Measurements from ENCODE around the gene PTP4A1. TPM values are rescaled to one million over a fixed set of nuclear protein-coding genes. Genes with fewer than 3 reads are reported as not detected.

The PTP4A1 gene
- total and polyA plus RNA-seq, 2 of the 4 experiments (the other 2 are of a cell fraction), result 31.2 to 53.1 TPM

DNA sequence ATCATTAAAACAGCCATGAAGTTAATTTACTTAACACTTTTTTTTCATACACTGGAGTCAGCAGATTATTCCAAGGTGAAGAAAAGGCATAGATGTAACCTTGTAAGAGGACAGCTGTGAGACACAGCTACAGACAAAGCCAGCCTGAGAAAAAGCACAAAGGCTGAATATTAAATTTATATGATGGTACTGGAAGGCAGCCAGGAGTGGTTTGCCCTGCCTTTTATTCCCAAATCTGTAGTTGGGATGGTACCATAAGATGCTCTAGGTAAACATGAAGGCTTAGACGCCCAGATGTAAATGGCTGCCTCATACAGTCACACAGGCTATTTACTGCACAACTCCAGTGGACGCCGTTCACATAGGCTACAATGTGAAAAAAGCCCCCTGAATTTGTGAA, 42.1 kb upstream of the PTP4A1 start:
- H3K4me1 ChIP-seq (ENCODE audit: control insufficient read depth, insufficient read depth, low read length), result peaks cover 10% of the 10 kb centered on the region
- no peak overlapping the region for H4K8ac ChIP-seq (ENCODE audit: low read depth in 2 of 2, low read length in 2 of 2)
- H3K9me1 ChIP-seq (ENCODE audit: insufficient read depth, low read length), result peaks cover 2% of the 10 kb centered on the region; the same call in 1 of the 2 replicates
- no peaks in the 10 kb centered on the region for H3K79me1 ChIP-seq (ENCODE audit: low read depth in 1 of 2, low read length in 2 of 2)
- ChIA-PET POLR2A (ENCODE audit: unreplicated experiment) (no interaction called here), CTCF (no interaction called here)
- H2AK5ac ChIP-seq (ENCODE audit: low read depth, low read length), result no peak overlapping the region
- H2AFZ ChIP-seq (replicated peaks; ENCODE audit: low read length, poor library complexity), result no peak overlapping the region
- H3K4ac ChIP-seq (ENCODE audit: low read depth, low read length), result no peak overlapping the region
- no peak overlapping the region for H2BK15ac ChIP-seq (ENCODE audit: low read depth, low read length)
- no peak for ATAC-seq (ENCODE audit: low read depth)
- H3K9me3 ChIP-seq (ENCODE audit: control insufficient read depth, insufficient read depth, low read length), result no peaks in the 10 kb centered on the region
- no peak overlapping the region for H3K4me2 ChIP-seq (ENCODE audit: low read depth, low read length)
- no peak overlapping the region; the same call in 1 of the 2 replicates for H3K18ac ChIP-seq (ENCODE audit: low read depth, low read length)
- dilution Hi-C loops (cut with HindIII; ENCODE audit: low sequenced_read_pairs, unreplicated experiment), result no loop called here
- no peak overlapping the region for H2AK9ac ChIP-seq (replicated peaks; ENCODE audit: low read depth, low read length, poor library complexity)
- no peak overlapping the region for H3K14ac ChIP-seq (replicated peaks; ENCODE audit: low read depth, low read length)
- H3K9ac ChIP-seq (ENCODE audit: low read depth, low read length), result no peak overlapping the region
- TF ChIP-seq FOS (IDR thresholded peaks at IDR 0.05; ENCODE audit: low read depth, low read length) (no peak), POLR2A (IDR thresholded peaks at IDR 0.05; ENCODE audit: low read depth, low read length) (no peak), MAFK (IDR thresholded peaks at IDR 0.05; ENCODE audit: low read depth, low read length) (no peak), RFX5 (IDR thresholded peaks at IDR 0.05; ENCODE audit: low read depth, low read length) (no peak), SMC3 (IDR thresholded peaks at IDR 0.05; ENCODE audit: low read depth, low read length) (no peak), MXI1 (IDR thresholded peaks at IDR 0.05; ENCODE audit: borderline replicate concordance, low read depth, low read length) (no peak), RAD21 (IDR thresholded peaks at IDR 0.05; ENCODE audit: low read length) (no peak), CEBPB (IDR thresholded peaks at IDR 0.05; ENCODE audit: low read depth, low read length) (no peak)
- TF ChIP-seq, protein P1, sequence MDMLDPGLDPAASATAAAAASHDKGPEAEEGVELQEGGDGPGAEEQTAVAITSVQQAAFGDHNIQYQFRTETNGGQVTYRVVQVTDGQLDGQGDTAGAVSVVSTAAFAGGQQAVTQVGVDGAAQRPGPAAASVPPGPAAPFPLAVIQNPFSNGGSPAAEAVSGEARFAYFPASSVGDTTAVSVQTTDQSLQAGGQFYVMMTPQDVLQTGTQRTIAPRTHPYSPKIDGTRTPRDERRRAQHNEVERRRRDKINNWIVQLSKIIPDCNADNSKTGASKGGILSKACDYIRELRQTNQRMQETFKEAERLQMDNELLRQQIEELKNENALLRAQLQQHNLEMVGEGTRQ (IDR thresholded peaks at IDR 0.05; ENCODE audit: low read depth, low read length), result no peak
- TF ChIP-seq, protein P2, sequence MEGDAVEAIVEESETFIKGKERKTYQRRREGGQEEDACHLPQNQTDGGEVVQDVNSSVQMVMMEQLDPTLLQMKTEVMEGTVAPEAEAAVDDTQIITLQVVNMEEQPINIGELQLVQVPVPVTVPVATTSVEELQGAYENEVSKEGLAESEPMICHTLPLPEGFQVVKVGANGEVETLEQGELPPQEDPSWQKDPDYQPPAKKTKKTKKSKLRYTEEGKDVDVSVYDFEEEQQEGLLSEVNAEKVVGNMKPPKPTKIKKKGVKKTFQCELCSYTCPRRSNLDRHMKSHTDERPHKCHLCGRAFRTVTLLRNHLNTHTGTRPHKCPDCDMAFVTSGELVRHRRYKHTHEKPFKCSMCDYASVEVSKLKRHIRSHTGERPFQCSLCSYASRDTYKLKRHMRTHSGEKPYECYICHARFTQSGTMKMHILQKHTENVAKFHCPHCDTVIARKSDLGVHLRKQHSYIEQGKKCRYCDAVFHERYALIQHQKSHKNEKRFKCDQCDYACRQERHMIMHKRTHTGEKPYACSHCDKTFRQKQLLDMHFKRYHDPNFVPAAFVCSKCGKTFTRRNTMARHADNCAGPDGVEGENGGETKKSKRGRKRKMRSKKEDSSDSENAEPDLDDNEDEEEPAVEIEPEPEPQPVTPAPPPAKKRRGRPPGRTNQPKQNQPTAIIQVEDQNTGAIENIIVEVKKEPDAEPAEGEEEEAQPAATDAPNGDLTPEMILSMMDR (conservative IDR thresholded peaks at IDR 0.05; ENCODE audit: low read depth, low read length), result no peak
- TF ChIP-seq, protein P3, sequence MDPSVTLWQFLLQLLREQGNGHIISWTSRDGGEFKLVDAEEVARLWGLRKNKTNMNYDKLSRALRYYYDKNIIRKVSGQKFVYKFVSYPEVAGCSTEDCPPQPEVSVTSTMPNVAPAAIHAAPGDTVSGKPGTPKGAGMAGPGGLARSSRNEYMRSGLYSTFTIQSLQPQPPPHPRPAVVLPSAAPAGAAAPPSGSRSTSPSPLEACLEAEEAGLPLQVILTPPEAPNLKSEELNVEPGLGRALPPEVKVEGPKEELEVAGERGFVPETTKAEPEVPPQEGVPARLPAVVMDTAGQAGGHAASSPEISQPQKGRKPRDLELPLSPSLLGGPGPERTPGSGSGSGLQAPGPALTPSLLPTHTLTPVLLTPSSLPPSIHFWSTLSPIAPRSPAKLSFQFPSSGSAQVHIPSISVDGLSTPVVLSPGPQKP (IDR thresholded peaks at IDR 0.05; ENCODE audit: borderline replicate concordance, low read depth, low read length), result no peak
- no peak overlapping the region for H3K4me3 ChIP-seq (ENCODE audit: insufficient read depth, low read depth, low read length)
- H3K27ac ChIP-seq (ENCODE audit: insufficient read depth, low read length), result no peak overlapping the region
- no peak overlapping the region for H2BK5ac ChIP-seq (ENCODE audit: low read depth, low read length, poor library complexity, severe bottlenecking)
- H4K5ac ChIP-seq (ENCODE audit: low read depth, low read length), result no peak overlapping the region
- H2BK120ac ChIP-seq (ENCODE audit: low read depth, low read length), result no peak overlapping the region
- intact Hi-C loops (cut with micrococcal nuclease), result no loop called here
- in situ Hi-C loops (cut with MboI; ENCODE audit: low sequenced_read_pairs), result no loop called here
- H3K36me3 ChIP-seq (ENCODE audit: control insufficient read depth, insufficient read depth, low read length), result no peaks in the 10 kb centered on the region
- no peak for DNase-seq
- 0 out of 2 replicates have a peak, but pooled peaks cover 3% of the 10 kb centered on the region for H4K20me1 ChIP-seq (ENCODE audit: insufficient read depth, low read length)
- H4K91ac ChIP-seq (ENCODE audit: insufficient read depth, low read depth, low read length), result no peak overlapping the region; the same call in 1 of the 2 replicates
- no peak overlapping the region for H3K56ac ChIP-seq (ENCODE audit: extremely low read depth, insufficient read depth, low read length)
- no peaks in the 10 kb centered on the region for H3K27me3 ChIP-seq (ENCODE audit: control insufficient read depth, insufficient read depth, low read length)
- no CpG with 5 or more reads among the region's 3 CpGs for WGBS, 2 experiments (ENCODE audit: extremely low coverage in 2 of 2, insufficient read length in 1 of 2)
- BruUV-seq (replicated peaks), result no TSS peak
- H3K23ac ChIP-seq (ENCODE audit: low read depth, low read length), result no peak overlapping the region
- H2BK20ac ChIP-seq (ENCODE audit: low read depth, low read length), result no peak overlapping the region
